ENCODE data around the gene NTHL1. TPM values are rescaled to one million over a fixed set of nuclear protein-coding genes. Genes with fewer than 3 reads are reported as not detected.

The NTHL1 gene
- total RNA-seq, 1 experiment from 2014 or later, result 52.0 TPM

GRCh38 chr16:2053897-2054296, 6.3 kb upstream of the NTHL1 start:
- H3K27ac ChIP-seq (ENCODE audit: insufficient read length, low read depth, low read length), result no peak overlapping the region
- Mint-ChIP-seq H3K4me1 (no peaks in the 10 kb centered on the region; a peak in 1 of 4 replicates), H3K9me3 (no peaks in the 10 kb centered on the region), H3K27me3 (ENCODE audit: low read depth) (no peaks in the 10 kb centered on the region), H3K4me3 (no peak overlapping the region), H3K36me3 (ENCODE audit: insufficient read depth in 1 of 3, low read depth in 3 of 3) (peaks cover 6 to 42% (median 40%) of the 10 kb centered on the region in 3 experiments; a peak in 6 of 7 replicates), H3K27ac (no peak overlapping the region)
- H3K4ac ChIP-seq (ENCODE audit: low read depth, low read length), result no peak overlapping the region
- H2BK20ac ChIP-seq (ENCODE audit: low read depth, low read length, poor library complexity, severe bottlenecking), result no peak overlapping the region
- H3K18ac ChIP-seq (ENCODE audit: insufficient read length, low read depth, low read length), result no peak overlapping the region
- no peak for DNase-seq
- no peaks in the 10 kb centered on the region for H3K23me2 ChIP-seq (ENCODE audit: insufficient read length, low read depth, low read length, poor library complexity, severe bottlenecking)
- no peak overlapping the region for H2BK15ac ChIP-seq (ENCODE audit: low read depth, low read length)
- H3K79me2 ChIP-seq (ENCODE audit: insufficient read depth, low read length), result no peaks in the 10 kb centered on the region
- no peak for TF ChIP-seq CTCF (conservative IDR thresholded peaks at IDR 0.05)
- H4K5ac ChIP-seq (ENCODE audit: insufficient read length, low read depth, low read length), result no peak overlapping the region
- peaks cover 2% of the 10 kb centered on the region for H4K20me1 ChIP-seq (ENCODE audit: control insufficient read depth, insufficient read depth, insufficient read length)
- no peaks in the 10 kb centered on the region for H3K27me3 ChIP-seq (ENCODE audit: insufficient read depth, low read length)
- no peak overlapping the region for H3K4me2 ChIP-seq (ENCODE audit: insufficient read depth, insufficient read length, low read length)
- H3K23ac ChIP-seq (ENCODE audit: insufficient read length, low read depth, low read length), result no peak overlapping the region
- H3K79me1 ChIP-seq (ENCODE audit: insufficient read depth, low read depth, low read length, poor library complexity, severe bottlenecking), result no peaks in the 10 kb centered on the region
- no peak overlapping the region for H2AFZ ChIP-seq (ENCODE audit: low read length)
- H3K56ac ChIP-seq (ENCODE audit: insufficient read length, low read depth, low read length), result no peak overlapping the region
- no peak overlapping the region for H4K8ac ChIP-seq (replicated peaks; ENCODE audit: insufficient read length, low read depth, low read length)
- no peaks in the 10 kb centered on the region for H3K4me1 ChIP-seq (ENCODE audit: insufficient read depth, low read length)
- no peak overlapping the region for H2BK12ac ChIP-seq (ENCODE audit: insufficient read length, low read depth, low read length)
- H3K9ac ChIP-seq (ENCODE audit: extremely low read depth, insufficient read length, low read length), result no peak overlapping the region
- H2BK120ac ChIP-seq (ENCODE audit: low read depth, low read length, poor library complexity, severe bottlenecking), result no peak overlapping the region
- H2AK5ac ChIP-seq (ENCODE audit: insufficient read length, low read length), result no peak overlapping the region
- no peaks in the 10 kb centered on the region for H3K9me3 ChIP-seq (ENCODE audit: control insufficient read depth, low read depth, low read length)
- no CpG with 5 or more reads among the region's 17 CpGs for WGBS (ENCODE audit: extremely low coverage, insufficient read length, low lambda C conversion rate)
- H2BK5ac ChIP-seq (ENCODE audit: insufficient read length, low read length), result no peak overlapping the region
- H3K14ac ChIP-seq (ENCODE audit: insufficient read depth, low read length), result no peak overlapping the region
- H4K91ac ChIP-seq (ENCODE audit: insufficient read length, low read depth, low read length), result no peak overlapping the region
- H3T11ph ChIP-seq (ENCODE audit: low read length), result no peak overlapping the region
